ENCODE results near the gene CFAP46.

DNA sequence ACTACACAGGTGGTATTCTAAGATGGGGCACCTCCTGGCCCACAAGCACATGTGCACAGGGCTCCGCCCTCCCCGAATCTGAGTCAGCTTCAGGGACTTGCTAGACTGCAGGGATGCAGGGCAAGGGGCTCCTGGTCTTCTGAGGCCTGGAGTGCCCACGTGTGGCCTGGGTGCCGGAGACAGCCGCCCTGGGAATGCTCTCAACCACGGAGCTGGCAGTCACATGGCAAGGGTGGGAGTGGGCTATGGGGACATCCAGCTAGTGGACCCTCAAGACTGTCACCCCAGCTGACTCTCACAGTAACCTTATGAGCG lies 42.7 kb downstream of the CFAP46 start:
- TF ChIP-seq, protein P1, sequence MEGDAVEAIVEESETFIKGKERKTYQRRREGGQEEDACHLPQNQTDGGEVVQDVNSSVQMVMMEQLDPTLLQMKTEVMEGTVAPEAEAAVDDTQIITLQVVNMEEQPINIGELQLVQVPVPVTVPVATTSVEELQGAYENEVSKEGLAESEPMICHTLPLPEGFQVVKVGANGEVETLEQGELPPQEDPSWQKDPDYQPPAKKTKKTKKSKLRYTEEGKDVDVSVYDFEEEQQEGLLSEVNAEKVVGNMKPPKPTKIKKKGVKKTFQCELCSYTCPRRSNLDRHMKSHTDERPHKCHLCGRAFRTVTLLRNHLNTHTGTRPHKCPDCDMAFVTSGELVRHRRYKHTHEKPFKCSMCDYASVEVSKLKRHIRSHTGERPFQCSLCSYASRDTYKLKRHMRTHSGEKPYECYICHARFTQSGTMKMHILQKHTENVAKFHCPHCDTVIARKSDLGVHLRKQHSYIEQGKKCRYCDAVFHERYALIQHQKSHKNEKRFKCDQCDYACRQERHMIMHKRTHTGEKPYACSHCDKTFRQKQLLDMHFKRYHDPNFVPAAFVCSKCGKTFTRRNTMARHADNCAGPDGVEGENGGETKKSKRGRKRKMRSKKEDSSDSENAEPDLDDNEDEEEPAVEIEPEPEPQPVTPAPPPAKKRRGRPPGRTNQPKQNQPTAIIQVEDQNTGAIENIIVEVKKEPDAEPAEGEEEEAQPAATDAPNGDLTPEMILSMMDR (IDR thresholded peaks at IDR 0.05; ENCODE audit: borderline replicate concordance, extremely low read depth, low read length, poor library complexity, severe bottlenecking) = no peak
- TF ChIP-seq EZH2 (IDR thresholded peaks at IDR 0.05; ENCODE audit: borderline replicate concordance, low read depth, low read length, severe bottlenecking) = no peak
